Naive thymus-derived CD4-positive, alpha-beta T cell (primary cell): Measurements from ENCODE around the gene SYN1. TPM values are rescaled to one million over a fixed set of nuclear protein-coding genes. Genes with fewer than 3 reads are reported as not detected.
A peak's percentile ranks its signal among the peaks of the same experiment; 100 is the strongest.

Source experiments
- ATAC-seq: fragments of 150-1000 bp; cut with Tn5 transposase; 2 replicates; pipeline ENCODE4 v1.10.0; 2021; ENCODE audit warnings: mild to moderate bottlenecking, moderate library complexity
- CTCF ChIA-PET: fragments of 350-600 bp; sonication (Branson Sonifier 250); formaldehyde crosslinking; loops from one replicate; lab custom pipeline; 2021; ENCODE audit warnings: antibody characterized with exemption; lab: Charles Lee
- POLR2A ChIA-PET: fragments of 350-600 bp; sonication (Branson Sonifier 250); formaldehyde crosslinking; loops from one replicate; lab custom pipeline; 2021; ENCODE audit warnings: antibody characterized with exemption, inconsistent platforms; lab: Charles Lee
- DNase-seq, 9 donors: peaks; one replicate each; pipeline versions ENCODE4 v3.0.0 to v3.0.0-alpha.2; 2020 to 2022; ENCODE audit warnings: mixed read lengths in 1 of 9
- H3K27ac ChIP-seq: one replicate; pipeline ENCODE4 v1.7.0; 2013; ENCODE audit warnings: mild to moderate bottlenecking, low read depth, low read length, moderate library complexity
- H3K27me3 ChIP-seq, 2 donors: one replicate each; pipeline ENCODE4 v1.7.0; 2013; ENCODE audit warnings: low read length in 2 of 2, mild to moderate bottlenecking in 2 of 2, moderate library complexity in 2 of 2; ENCODE audit not compliant: control insufficient read depth in 2 of 2, insufficient read depth in 2 of 2
- H3K36me3 ChIP-seq, 3 experiments: 1 replicate in 2 of 3; 2 replicates in 1 of 3; pipeline ENCODE4 v1.7.0; 2013; ENCODE audit warnings: low read length in 3 of 3, mild to moderate bottlenecking in 3 of 3, moderate library complexity in 1 of 3; ENCODE audit not compliant: insufficient read depth in 3 of 3, control insufficient read depth in 2 of 3
- H3K4me1 ChIP-seq, 2 donors: one replicate each; pipeline ENCODE4 v1.7.0; 2013; ENCODE audit warnings: low read length in 2 of 2, mild to moderate bottlenecking in 2 of 2, moderate library complexity in 1 of 2; ENCODE audit not compliant: control insufficient read depth in 2 of 2, insufficient read depth in 2 of 2
- H3K4me3 ChIP-seq: 2 replicates; pipeline ENCODE4 v1.7.0; 2013; ENCODE audit warnings: mild to moderate bottlenecking, low read length
- H3K9me3 ChIP-seq, 3 experiments: 1 replicate in 2 of 3; 2 replicates in 1 of 3; pipeline ENCODE4 v1.7.0; 2013; ENCODE audit warnings: low read length in 3 of 3; ENCODE audit not compliant: control insufficient read depth in 2 of 3
- H3K27ac Mint-ChIP-seq, 9 donors: one replicate each; pipeline ENCODE4 v1.8.0; 2020 to 2022; ENCODE audit warnings: mixed read lengths in 9 of 9, mild to moderate bottlenecking in 8 of 9, moderate library complexity in 5 of 9, inconsistent platforms in 2 of 9
- H3K27me3 Mint-ChIP-seq, 5 donors: one replicate each; pipeline ENCODE4 v1.8.0; 2021 to 2022; ENCODE audit warnings: mixed read lengths in 5 of 5, mild to moderate bottlenecking in 1 of 5
- H3K36me3 Mint-ChIP-seq, 5 donors: one replicate each; pipeline ENCODE4 v1.8.0; 2020 to 2022; ENCODE audit warnings: mixed read lengths in 5 of 5, mild to moderate bottlenecking in 3 of 5, inconsistent platforms in 1 of 5
- H3K4me1 Mint-ChIP-seq, 7 donors: one replicate each; pipeline ENCODE4 v1.8.0; 2020 to 2022; ENCODE audit warnings: mixed read lengths in 7 of 7, mild to moderate bottlenecking in 3 of 7, inconsistent platforms in 1 of 7
- H3K4me3 Mint-ChIP-seq, 10 donors: one replicate each; pipeline ENCODE4 v1.8.0; 2020 to 2022; ENCODE audit warnings: mild to moderate bottlenecking in 10 of 10, mixed read lengths in 10 of 10, moderate library complexity in 6 of 10, inconsistent platforms in 2 of 10
- H3K9me3 Mint-ChIP-seq, 11 donors: one replicate each; pipeline ENCODE4 v1.8.0; 2020 to 2022; ENCODE audit warnings: mixed read lengths in 11 of 11, mild to moderate bottlenecking in 4 of 11, inconsistent platforms in 1 of 11, moderate library complexity in 1 of 11
- intact Hi-C, 2 donors: fragments of 100-400 bp; cut with micrococcal nuclease; formaldehyde crosslinking; loops; one replicate each; pipeline ENCODE4 v1.15.1; 2023
- polyA plus RNA-seq, 2 donors: library from polyadenylated mRNA; unstranded; fragments of 300-500 nt; fragmentation: Illumina TruSeq; gene quantifications; one replicate each; pipeline ENCODE4 v1.2.3, GENCODE V29; 2021
- total RNA-seq, 6 experiments: library from RNA in 5 of 6; stranded (reverse) in 5 of 6; gene quantifications; 1 replicate in 5 of 6; 2 replicates in 1 of 6; pipeline ENCODE4 v1.2.3 and lab custom pipeline; 2021 to 2026

SYN1 gene
- total and polyA plus RNA-seq, 7 experiments from 2014 or later = 0.24 to 1.5 (median 0.74) TPM

- Mint-ChIP-seq H3K27me3 (no peaks in the 10 kb centered on the region), H3K27ac (peak overlapping the region; percentile 90 to 100 (median 95)), H3K36me3 (no peaks in the 10 kb centered on the region), H3K4me1 (peaks cover 6 to 28% (median 24%) of the 10 kb centered on the region in 7 donors), H3K4me3 (peak overlapping the region; percentile 83 to 97 (median 94)), H3K9me3 (peaks cover 0 to 3% (median 0%) of the 10 kb centered on the region in 11 donors)
- Histone ChIP-seq H3K27me3 (no peaks in the 10 kb centered on the region), H3K36me3 (no peaks in the 10 kb centered on the region), H3K4me1 (no peaks in the 10 kb centered on the region), H3K27ac (peak overlapping the region; percentile 82), H3K4me3 (peak overlapping the region; percentile 55), H3K9me3 (no peaks in the 10 kb centered on the region)
- ATAC-seq = peak; percentile 92
- intact Hi-C loops = loop anchor here (1.0 kb wide), 3 partner anchors 64 to 102 kb away; partner anchors contain the start of gene ELK1 (in 1 of the 2)
- CTCF ChIA-PET = interaction anchor here (0.6 kb wide), 1 partner anchor 88 kb away, joined by 3 read pairs; no protein-coding TSS in a partner anchor
- peak; percentile 47 to 89 (median 84) for DNase-seq
- POLR2A ChIA-PET = interaction anchor here (0.5 to 2.2 kb wide), 16 partner anchors 13 to 411 kb away, joined by 3 to 11 read pairs (median 4); partner anchors contain the start of genes CFP, ELK1, NDUFB11 and RBM10
Observed at GRCh38 chrX:47556045-47556623, 63.5 kb downstream of the SYN1 start.

GRCh38 chrX:47543496-47543895 is 76.2 kb downstream of the SYN1 start:
- no peak overlapping the region for H3K4me3 Mint-ChIP-seq
- ChIA-PET POLR2A (interaction anchor here (0.7 kb wide), 1 partner anchor 61 kb away, joined by 4 read pairs; no protein-coding TSS in a partner anchor), CTCF (no interaction called here)
- H3K9me3 Mint-ChIP-seq = no peaks in the 10 kb centered on the region
- DNase-seq (no peak), ATAC-seq (no peak)
- no peaks in the 10 kb centered on the region for H3K27me3 Mint-ChIP-seq
- intact Hi-C loops = no loop called here
- no peaks in the 10 kb centered on the region for H3K36me3 Mint-ChIP-seq
- Histone ChIP-seq H3K36me3 (no peaks in the 10 kb centered on the region), H3K9me3 (no peaks in the 10 kb centered on the region), H3K27me3 (no peaks in the 10 kb centered on the region), H3K4me3 (no peak overlapping the region), H3K4me1 (no peaks in the 10 kb centered on the region), H3K27ac (no peak overlapping the region)
- peaks cover 0 to 3% (median 0%) of the 10 kb centered on the region in 7 donors for H3K4me1 Mint-ChIP-seq
- H3K27ac Mint-ChIP-seq = no peak overlapping the region

DNA sequence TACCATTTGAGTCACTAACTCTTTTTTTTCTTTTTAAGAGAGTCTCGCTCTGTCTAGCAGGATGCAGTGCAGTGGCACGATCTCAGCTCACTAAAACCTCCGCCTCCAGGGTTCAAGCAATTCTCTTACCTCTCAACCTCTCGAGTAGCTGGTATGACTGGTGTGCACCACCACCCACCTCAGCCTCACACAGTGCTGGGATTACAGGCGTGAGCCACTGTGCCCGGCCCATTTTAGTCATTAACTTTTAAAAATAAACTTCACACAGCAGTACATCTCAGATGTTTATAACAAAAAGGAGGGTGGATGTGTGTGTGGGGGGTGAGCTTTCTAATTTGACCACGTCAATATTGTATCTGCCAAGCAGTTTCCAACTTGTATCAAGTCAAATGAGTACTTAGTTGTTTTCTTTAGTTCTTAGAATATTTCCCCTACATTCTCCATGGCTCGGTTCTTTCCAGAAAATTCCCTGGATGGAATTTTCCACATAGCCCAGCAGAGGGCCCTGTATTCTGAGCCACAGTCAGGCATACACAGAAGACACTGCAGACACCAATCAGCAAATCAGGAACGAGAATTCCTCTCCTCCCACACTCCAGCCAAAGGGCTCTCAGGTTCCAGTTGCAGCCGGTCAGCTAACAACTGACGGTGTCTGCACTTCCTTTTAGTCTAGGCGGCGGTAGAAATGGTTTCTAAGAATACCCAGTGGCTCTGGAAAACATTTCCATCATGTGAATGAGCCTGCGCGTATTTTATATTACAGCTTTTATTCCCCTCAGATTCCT is 78.7 kb downstream of the SYN1 start:
- Mint-ChIP-seq H3K4me1 (peaks cover 0 to 3% (median 0%) of the 10 kb centered on the region in 7 donors), H3K36me3 (no peaks in the 10 kb centered on the region), H3K27ac (no peak overlapping the region), H3K27me3 (no peaks in the 10 kb centered on the region), H3K4me3 (no peak overlapping the region), H3K9me3 (no peaks in the 10 kb centered on the region)
- CTCF ChIA-PET = interaction anchor here (0.6 to 1.8 kb wide), 3 partner anchors 84 to 89 kb away, joined by 3 to 6 read pairs (median 3); no protein-coding TSS in a partner anchor
- Histone ChIP-seq H3K4me3 (no peak overlapping the region), H3K27me3 (no peaks in the 10 kb centered on the region), H3K4me1 (no peaks in the 10 kb centered on the region), H3K27ac (no peak overlapping the region), H3K36me3 (no peaks in the 10 kb centered on the region), H3K9me3 (no peaks in the 10 kb centered on the region)
- POLR2A ChIA-PET = interaction anchor here (0.9 kb wide), 1 partner anchor 103 kb away, joined by 4 read pairs; no protein-coding TSS in a partner anchor
- ATAC-seq (peak; percentile 61), DNase-seq (no peak)
- intact Hi-C loops = loop anchor here in 1 of 2 donors (1.0 kb wide), 4 partner anchors 20 to 210 kb away; partner anchors contain the start of genes ARAF and CFP

DNA sequence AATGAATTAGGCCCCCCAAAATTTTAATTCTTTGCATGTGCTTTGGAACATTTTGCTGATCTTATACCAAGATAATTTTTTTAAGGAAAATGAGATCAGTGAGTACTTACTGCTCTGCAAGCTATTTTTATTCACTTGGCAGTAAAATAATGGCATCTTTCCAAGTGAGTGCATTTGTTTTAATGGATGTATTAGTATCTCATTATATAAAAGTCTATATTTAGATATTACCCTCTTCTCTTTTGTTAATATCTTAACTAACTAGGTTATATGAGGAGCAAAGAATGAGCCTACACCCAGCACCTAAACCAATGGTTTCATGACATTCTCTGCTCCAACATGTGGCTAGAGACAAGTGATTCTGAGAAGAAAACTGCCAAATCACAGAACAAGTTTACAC is 79.8 kb downstream of the SYN1 start:
- Mint-ChIP-seq H3K36me3 (no peaks in the 10 kb centered on the region), H3K4me1 (peaks cover 0 to 3% (median 0%) of the 10 kb centered on the region in 7 donors), H3K27ac (no peak overlapping the region), H3K4me3 (no peak overlapping the region), H3K9me3 (no peaks in the 10 kb centered on the region), H3K27me3 (no peaks in the 10 kb centered on the region)
- Histone ChIP-seq H3K36me3 (no peaks in the 10 kb centered on the region), H3K27ac (no peak overlapping the region), H3K4me3 (no peak overlapping the region), H3K27me3 (no peaks in the 10 kb centered on the region), H3K4me1 (no peaks in the 10 kb centered on the region), H3K9me3 (no peaks in the 10 kb centered on the region)
- ATAC-seq = no peak
- ChIA-PET CTCF (interaction anchor here (0.6 to 1.4 kb wide), 2 partner anchors 43 to 89 kb away, joined by 3 to 4 read pairs; no protein-coding TSS in a partner anchor), POLR2A (no interaction called here)
- intact Hi-C loops = no loop called here
- DNase-seq = no peak

DNA sequence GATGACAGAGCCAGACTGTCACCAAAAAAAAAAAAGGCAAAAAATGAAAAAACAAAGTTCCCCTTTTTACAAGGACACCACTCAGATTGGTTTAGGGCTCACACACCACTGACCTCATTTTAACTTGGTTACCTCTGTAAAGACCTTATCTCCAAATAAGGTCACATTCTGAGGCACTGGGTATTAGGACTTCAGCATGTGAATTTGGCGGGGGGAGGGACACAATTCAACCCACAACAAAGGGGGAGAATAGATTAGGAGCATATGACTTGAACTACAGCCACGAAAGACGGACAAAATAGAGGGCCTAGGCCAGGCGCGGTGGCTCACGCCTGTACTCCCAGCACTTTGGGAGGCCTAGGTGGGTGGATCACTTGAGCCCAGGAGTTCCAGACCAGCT is 89.6 kb downstream of the SYN1 start:
- Mint-ChIP-seq H3K27me3 (no peaks in the 10 kb centered on the region), H3K9me3 (peaks cover 0 to 2% (median 0%) of the 10 kb centered on the region in 11 donors), H3K4me1 (no peaks in the 10 kb centered on the region), H3K27ac (no peak overlapping the region), H3K4me3 (no peak overlapping the region), H3K36me3 (no peaks in the 10 kb centered on the region)
- intact Hi-C loops = no loop called here
- H3K36me3 ChIP-seq = no peaks in the 10 kb centered on the region
- H3K4me1 ChIP-seq = no peaks in the 10 kb centered on the region
- no peaks in the 10 kb centered on the region for H3K9me3 ChIP-seq
- POLR2A ChIA-PET = no interaction called here
- H3K4me3 ChIP-seq = no peak overlapping the region
- no peaks in the 10 kb centered on the region for H3K27me3 ChIP-seq
- no peak for DNase-seq
- ATAC-seq = no peak
- H3K27ac ChIP-seq = no peak overlapping the region
- CTCF ChIA-PET = no interaction called here

GRCh38 chrX:47529548-47529947 is 90.1 kb downstream of the SYN1 start:
- ATAC-seq (no peak), DNase-seq (no peak)
- Mint-ChIP-seq H3K36me3 (no peaks in the 10 kb centered on the region), H3K27ac (no peak overlapping the region), H3K4me1 (no peaks in the 10 kb centered on the region), H3K9me3 (peaks cover 0 to 3% (median 0%) of the 10 kb centered on the region in 11 donors), H3K27me3 (peaks cover 0 to 2% (median 0%) of the 10 kb centered on the region in 5 donors), H3K4me3 (no peak overlapping the region)
- Histone ChIP-seq H3K27me3 (no peaks in the 10 kb centered on the region), H3K9me3 (no peaks in the 10 kb centered on the region), H3K4me1 (no peaks in the 10 kb centered on the region), H3K4me3 (no peak overlapping the region), H3K27ac (no peak overlapping the region), H3K36me3 (no peaks in the 10 kb centered on the region)
- ChIA-PET POLR2A (no interaction called here), CTCF (no interaction called here)
- intact Hi-C loops = no loop called here
